T-helper 1 cell (primary cell): ENCODE data around the gene ASMTL.
"Not testable (repeated sequence)": the region's sequence is repeated elsewhere in the genome, so short reads cannot be mapped to it uniquely, and the experiment has no call there.

Experiments
- DNase-seq, 5 donors: peaks; one replicate each; pipeline ENCODE4 v3.0.0-alpha.2; 2012 to 2020

ASMTL gene

DNA sequence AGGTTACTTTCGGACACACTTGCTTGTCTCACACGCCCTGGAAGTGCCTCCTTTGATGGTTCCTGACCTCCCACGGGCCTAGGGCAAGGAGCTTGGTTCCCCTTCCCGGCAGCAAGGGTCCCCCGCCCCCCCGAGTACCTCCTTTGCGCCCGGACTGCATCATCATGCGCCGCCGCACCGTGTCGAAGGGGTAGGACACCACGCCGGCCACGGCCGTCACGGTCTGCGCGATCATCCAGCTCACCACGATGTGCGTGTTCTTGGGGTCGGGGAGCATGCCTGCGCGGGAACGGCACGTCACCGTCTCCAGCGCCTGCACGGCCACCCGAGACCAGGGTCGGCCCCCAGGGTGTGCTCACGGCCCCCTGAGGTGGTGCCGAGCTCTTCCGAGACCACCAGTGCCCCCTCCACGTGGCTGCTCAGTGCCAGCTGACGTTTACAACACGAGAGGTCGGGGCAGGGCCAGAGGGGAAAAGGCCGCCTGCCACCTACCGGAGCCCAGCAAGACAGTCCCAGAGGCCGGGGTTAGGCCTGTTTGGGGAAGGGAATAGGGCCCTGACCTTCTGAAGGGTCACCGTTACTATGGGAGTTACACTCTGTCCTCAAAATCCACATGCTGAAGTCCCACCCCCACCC, 65.5 kb downstream of the ASMTL start:
- no peak for DNase-seq

DNA sequence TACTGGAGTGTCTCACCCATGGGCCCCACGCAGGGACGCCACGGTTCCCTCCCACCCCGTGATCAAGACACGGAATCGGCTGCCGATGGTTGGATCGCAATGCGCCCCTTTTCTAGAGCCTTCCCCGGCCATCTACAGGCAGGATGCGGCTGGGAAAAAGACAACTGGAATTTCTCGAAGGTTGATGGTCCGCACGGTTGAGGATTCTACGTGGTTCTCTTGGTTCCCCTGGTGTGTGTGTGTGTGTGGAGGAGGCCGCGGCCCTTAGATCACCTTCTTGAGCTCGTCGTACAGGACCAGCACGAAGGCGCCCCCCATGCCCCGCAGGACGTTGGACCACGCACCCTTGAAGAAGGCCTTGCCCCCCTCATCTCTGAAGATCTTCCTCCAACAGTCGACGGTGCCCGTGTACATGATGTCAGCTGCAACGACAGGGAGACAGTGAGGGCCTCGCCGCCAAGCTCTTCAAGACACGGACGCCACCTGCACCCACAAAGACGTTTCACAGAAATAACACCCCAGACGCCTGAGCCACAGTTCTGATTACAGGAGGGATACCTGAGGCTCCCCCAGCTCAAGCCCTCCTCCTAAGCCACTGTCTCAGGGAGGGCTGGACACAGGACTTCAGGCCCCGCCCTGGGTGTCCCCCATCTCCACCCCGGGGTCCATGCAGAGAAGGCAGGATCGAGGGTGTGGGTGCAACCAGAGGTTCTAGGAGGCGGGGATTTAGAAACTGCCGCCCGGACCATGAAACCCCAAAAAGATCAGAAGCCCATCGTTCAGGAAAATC, 66.2 kb downstream of the ASMTL start:
- DNase-seq, result no peak

DNA sequence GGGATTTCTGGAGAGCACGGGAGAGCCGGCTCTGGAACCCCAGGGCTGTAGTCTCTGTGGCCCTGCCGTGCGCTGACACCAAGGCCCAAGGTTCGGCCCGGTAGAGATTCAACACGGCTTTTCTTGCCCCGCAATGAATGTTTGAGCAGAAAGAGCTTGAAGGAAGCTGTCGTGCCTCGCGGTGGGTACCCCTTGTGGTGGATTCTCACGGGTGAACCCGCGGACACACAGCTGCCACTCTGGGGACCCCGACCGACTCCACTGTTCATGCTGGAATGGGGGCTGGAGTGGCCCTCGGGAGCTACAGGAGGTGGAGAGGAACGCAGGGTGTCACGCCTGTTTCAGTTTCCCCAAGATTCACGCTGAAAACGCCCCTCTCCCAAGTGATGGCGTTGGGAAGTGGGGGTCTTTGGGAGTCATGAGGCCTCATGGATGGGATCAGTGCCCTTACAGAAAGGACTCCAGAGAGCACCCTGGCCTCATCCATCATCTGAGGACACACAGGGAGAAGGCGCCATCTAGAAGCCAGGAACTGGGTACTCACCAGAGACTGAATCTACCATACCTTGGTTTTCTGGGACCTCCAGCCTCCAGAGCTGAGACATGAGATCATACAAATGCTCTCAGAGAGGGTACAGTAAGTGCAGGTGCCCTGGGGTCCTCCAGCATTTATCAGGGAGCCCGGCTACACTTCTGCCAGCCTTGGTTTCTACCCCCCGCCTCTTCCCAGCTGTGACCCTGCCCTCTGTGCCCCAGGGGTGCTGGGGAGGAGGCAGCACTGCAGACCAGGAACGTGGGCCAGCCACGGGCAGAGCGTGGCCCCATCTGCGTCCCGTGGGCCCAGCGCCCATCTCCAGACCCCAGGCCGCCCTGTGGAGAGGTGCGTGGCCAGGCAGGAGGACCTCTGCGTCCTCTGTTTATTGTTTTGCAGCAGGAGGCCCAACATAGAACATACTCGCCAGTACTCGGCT, 67.2 kb downstream of the ASMTL start:
- DNase-seq, result no peak

GRCh38 chrX:1384658-1385252, 68.0 kb downstream of the ASMTL start:
- DNase-seq, result no peak

DNA sequence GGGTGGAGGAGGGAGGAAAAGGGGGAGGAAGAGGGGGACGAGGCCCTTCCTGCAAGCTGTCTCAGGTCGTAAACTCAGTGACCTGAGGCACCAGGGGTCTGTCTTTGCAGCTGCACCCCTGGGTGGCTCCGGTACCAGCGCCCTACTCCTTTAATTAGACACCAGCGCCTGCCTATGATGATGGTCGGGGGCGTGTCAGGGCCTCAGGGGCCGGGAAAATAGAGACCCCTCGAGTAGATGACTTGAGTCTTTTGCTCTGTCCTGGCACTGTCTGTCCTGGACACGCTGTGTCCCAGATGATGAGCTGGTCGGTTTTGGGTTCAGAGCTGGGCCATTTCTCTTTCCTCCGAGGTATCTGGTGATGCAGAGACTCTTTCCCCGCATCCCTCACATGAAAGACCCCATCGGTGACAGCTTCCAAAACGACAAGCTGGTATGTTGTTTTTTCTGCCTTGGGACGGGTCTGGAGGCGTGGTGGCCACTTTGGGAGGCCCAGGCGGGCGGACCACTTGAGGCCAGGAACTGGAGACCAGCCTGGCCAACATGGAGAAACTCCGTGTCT, 72.0 kb downstream of the ASMTL start:
- DNase-seq, result no peak

DNA sequence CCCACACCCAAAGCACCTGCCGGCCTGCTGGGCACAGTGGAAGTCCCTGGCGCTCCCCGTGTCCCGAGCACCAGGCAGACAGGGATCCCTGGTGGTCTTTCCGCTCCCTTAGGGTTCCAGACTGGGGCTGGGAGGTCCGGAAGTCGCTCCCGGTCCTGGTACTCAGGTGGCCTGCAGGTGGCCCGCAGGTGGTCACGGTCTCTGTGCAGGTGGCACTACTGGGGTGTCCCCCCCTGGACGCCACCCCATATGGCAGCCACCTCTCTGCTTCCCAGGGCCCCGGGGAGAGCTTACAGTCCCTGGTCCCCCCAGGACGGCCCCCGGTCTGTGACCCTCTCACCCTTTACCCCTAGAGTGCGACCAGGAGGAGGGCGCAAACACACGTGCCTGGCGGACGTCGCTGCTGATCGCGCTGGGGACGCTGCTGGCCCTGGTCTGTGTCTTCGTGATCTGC, 74.4 kb downstream of the ASMTL start:
- DNase-seq, result no peak

- no peak for DNase-seq
Observed at GRCh38 chrX:1368385-1368698, 84.4 kb downstream of the ASMTL start.

DNA sequence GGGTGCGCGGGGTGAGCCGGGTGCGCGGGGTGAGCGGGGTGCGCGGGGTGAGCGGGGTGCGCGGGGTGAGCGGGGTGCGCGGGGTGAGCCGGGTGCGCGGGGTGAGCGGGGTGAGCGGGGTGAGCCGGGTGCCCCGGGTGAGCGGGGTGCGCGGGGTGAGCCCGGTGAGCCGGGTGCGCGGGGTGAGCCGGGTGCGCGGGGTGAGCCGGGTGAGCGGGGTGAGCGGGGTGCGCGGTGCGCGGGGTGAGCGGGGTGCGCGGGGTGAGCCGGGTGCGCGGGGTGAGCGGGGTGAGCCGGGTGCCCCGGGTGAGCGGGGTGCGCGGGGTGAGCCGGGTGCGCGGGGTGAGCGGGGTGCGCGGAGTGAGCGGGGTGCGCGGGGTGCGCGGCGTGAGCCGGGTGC, 86.3 kb downstream of the ASMTL start:
- DNase-seq, result not testable (repeated sequence)

- no peak for DNase-seq
Observed at GRCh38 chrX:1361910-1362309, 90.8 kb downstream of the ASMTL start.

DNA sequence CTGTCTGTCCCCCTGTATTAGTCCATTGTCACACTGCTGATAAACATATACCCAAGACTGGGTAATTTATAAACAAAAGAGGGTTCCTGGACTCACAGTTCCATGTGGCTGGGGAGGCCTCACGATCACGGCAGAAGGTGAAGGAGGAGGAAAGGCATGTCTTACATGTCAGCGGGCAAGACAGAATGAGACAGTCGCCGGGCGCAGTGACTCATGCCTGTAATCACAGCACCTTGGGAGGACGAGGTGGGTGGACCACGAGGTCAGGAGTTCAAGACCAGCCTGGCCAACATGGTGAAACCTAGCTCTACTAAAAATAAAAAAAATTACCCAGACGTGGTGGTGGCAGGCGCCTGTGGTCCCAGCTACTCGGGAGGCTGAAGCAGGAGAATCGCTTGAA, 91.4 kb downstream of the ASMTL start:
- no peak for DNase-seq

DNA sequence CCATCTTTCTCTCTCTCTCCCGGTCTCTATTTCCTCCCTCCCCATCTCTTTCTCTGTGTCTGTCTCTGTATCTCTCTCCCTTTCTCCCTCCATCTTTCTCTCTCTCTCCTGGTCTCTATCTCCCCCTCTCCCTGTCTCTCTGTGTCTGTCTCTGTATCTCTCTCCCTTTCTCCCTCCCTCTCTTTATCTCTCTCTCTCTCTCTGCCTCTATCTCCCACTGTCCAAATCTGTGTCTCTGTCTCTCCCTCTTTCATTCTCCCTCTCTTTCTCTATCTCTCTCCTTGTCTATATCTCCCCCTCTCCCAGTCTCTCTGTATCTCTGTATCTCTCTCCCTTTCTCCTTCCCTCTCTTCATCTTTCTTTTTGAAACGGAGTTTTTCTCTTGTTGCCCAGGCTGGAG, 92.5 kb downstream of the ASMTL start:
- DNase-seq, result no peak

DNA sequence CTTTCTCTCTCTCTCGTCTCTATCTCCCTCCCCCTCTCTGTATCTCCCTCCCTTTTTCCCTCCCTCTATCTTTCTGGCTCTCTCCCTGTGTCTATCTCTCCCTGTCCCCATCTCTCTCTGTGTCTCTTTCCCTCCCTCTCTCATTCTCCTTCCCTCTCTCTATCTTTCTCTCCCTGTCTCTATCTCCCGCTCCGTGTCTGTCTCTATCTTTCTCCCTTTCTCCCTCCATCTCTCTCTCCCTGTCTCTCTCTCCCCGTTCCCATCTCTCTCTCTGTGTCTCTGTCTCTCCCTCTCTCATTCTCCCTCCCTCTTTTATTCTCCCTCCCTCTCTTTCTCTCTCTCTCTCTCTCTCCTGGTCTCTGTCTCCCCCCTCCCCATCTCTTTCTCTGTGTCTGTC, 93.2 kb downstream of the ASMTL start:
- no peak for DNase-seq

DNA sequence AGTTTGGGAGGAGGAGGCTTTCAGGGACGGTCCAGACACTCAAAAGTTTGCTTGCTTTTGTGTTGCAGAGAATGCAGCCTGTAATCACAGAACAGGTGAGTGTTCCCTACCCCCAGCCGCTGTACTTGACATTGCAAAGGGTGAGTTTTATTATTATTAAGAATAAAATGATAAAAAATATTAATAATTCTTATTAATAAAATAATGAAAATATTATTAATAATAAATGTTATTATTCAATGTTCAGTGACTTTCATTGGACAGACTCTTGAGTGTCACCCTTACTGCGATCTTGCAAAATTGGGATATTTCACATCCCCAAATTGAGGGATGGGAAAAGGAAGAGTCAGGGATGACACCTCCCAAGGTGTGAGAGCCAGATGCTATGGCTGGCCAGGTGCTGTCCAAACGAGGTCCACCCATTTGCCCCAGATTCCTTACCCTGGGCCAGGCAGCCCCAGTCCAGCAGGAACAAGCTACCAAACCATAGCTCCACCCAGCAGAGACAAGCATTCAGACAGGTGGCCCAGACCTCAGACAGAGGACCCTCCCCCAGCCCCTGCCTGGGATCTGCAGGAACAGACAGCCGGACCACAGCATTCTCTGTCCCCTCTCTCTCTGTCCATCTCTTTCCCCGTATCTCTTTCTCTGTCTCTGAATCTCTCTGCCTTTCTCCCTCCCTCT, 93.8 kb downstream of the ASMTL start:
- DNase-seq, result no peak

DNA sequence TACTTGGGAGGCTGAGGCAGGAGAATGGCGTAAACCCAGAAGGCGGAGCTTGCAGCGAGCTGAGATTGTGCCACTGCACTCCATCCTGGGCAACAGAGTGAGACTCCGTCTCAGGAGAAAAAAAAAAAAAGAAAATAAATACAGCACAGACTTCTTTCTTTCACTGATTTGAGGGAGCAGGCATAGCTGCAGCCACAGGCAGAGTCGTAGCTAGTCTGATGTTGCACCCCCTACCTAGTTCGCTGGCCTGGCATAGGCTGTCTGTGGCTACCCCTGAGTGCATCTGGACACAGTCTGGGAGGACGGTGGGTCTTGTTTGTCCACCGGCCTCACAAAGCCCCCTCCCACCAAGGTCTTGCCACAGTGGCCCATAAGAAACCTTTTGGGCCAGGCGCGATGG, 94.7 kb downstream of the ASMTL start:
- DNase-seq, result no peak

GRCh38 chrX:1355131-1356046, 97.3 kb downstream of the ASMTL start:
- DNase-seq, result no peak

GRCh38 chrX:1354036-1355019, 98.4 kb downstream of the ASMTL start:
- DNase-seq, result no peak
